ENCODE data around the gene FHIP1B. TPM values are rescaled to one million over a fixed set of nuclear protein-coding genes. Genes with fewer than 3 reads are reported as not detected.

The FHIP1B gene
- total RNA-seq, 4 donors from 2014 or later: 37.1 to 60.8 (median 43.6) TPM

DNA sequence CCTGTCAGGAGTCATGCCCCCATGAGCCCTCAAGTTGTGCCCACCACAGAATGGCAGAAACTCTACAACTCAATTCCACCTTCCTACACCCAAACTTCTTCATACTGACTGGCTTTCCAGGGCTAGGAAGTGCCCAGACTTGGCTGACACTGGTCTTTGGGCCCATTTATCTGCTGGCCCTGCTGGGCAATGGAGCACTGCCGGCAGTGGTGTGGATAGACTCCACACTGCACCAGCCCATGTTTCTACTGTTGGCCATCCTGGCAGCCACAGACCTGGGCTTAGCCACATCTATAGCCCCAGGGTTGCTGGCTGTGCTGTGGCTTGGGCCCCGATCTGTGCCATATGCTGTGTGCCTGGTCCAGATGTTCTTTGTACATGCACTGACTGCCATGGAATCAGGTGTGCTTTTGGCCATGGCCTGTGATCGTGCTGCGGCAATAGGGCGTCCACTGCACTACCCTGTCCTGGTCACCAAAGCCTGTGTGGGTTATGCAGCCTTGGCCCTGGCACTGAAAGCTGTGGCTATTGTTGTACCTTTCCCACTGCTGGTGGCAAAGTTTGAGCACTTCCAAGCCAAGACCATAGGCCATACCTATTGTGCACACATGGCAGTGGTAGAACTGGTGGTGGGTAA is 35.1 kb downstream of the FHIP1B start, which contains the start of gene OR52W1:
Gene OR52W1, plus strand, starts transcription at position 51 of the 637 bp plus-strand sequence. Its CDS starts 0 bp downstream, at position 51.
- no peak for TF ChIP-seq POLR2A (IDR thresholded peaks at IDR 0.05)
- TF ChIP-seq, protein P1, sequence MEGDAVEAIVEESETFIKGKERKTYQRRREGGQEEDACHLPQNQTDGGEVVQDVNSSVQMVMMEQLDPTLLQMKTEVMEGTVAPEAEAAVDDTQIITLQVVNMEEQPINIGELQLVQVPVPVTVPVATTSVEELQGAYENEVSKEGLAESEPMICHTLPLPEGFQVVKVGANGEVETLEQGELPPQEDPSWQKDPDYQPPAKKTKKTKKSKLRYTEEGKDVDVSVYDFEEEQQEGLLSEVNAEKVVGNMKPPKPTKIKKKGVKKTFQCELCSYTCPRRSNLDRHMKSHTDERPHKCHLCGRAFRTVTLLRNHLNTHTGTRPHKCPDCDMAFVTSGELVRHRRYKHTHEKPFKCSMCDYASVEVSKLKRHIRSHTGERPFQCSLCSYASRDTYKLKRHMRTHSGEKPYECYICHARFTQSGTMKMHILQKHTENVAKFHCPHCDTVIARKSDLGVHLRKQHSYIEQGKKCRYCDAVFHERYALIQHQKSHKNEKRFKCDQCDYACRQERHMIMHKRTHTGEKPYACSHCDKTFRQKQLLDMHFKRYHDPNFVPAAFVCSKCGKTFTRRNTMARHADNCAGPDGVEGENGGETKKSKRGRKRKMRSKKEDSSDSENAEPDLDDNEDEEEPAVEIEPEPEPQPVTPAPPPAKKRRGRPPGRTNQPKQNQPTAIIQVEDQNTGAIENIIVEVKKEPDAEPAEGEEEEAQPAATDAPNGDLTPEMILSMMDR (IDR thresholded peaks at IDR 0.05): no peak
- no peaks in the 10 kb centered on the region for H3K36me3 ChIP-seq
- no peaks in the 10 kb centered on the region for H3K9me3 ChIP-seq
- no peak for DNase-seq
- 98 to 100% methylated on average over 3 to 5 of the region's 5 CpGs for whole genome bisulfite sequencing, 2 donors
- H3K4me3 ChIP-seq (replicated peaks in 1 of 3): no peak within 1 kb of the TSS
- no peaks in the 10 kb centered on the region for H3K4me1 ChIP-seq
- H3K27me3 ChIP-seq: no peaks in the 10 kb centered on the region
- H3K27ac ChIP-seq: no peak within 1 kb of the TSS
- intact Hi-C loops (cut with DNase I): no loop called here

DNA sequence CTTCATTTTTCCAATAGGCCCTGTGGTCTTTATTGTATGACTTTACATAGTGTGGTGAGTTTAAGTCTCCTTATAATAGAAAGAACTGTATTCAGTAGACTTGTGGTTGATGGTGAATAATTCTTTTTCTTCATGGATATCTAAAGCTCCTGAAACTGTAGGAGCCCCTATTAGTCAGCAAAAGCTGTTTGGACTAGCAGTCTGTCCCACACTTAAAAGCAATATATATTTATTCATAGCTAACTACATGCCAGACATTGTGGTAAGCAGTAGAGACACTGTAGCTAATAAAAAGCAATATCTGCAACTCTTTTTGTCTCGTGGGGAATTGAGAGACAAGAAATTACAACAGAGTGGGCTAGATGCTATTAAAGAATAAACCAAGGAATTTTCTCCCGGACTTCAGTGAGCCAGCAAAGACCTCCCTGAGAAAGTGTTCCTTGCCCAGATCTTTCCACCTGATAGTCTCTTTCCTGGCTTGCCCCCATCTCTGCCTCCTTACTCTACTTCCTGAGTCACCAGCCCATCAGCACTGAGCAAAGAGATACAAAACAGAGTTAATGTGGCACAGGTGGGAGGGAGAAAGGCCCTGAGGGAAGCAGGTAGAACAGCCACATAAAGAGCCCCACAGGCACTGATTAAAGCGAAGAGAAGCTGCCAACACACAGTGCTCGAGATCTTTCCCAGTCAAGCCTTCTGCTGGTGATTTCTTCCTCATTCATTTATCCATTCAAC is 36.8 kb downstream of the FHIP1B start:
- Histone ChIP-seq H3K4me3 (replicated peaks in 1 of 3) (no peak overlapping the region), H3K9me3 (no peaks in the 10 kb centered on the region), H3K36me3 (no peaks in the 10 kb centered on the region), H3K4me1 (no peaks in the 10 kb centered on the region), H3K27me3 (no peaks in the 10 kb centered on the region), H3K27ac (no peak overlapping the region)
- TF ChIP-seq POLR2A (IDR thresholded peaks at IDR 0.05): no peak
- TF ChIP-seq, protein P1 (IDR thresholded peaks at IDR 0.05): no peak
- DNase-seq: no peak
- intact Hi-C loops (cut with DNase I): no loop called here
- 80 to 82% methylated on average over 4 of the region's 4 CpGs for WGBS, 2 donors

DNA sequence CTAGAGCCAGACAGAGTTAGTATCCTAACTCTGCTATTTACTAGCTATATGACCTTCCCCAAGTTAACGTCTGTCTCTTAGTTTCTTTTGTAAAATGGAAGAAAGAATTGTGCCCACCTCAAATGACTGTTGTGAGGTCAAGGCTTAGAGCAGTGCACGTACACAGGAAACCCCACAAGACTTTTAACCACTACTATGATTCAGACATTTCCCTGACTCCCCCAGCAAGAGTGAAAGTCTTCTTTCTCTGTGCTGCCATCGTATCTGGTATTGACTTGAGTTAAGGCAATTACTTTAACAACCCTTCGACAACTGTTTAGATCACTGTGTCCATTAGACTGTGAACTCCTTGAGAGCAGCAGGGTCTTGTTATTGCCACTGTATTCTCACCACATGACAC is 38.0 kb downstream of the FHIP1B start:
- 48 to 55% methylated on average over 4 of the region's 4 CpGs for WGBS, 2 donors

DNA sequence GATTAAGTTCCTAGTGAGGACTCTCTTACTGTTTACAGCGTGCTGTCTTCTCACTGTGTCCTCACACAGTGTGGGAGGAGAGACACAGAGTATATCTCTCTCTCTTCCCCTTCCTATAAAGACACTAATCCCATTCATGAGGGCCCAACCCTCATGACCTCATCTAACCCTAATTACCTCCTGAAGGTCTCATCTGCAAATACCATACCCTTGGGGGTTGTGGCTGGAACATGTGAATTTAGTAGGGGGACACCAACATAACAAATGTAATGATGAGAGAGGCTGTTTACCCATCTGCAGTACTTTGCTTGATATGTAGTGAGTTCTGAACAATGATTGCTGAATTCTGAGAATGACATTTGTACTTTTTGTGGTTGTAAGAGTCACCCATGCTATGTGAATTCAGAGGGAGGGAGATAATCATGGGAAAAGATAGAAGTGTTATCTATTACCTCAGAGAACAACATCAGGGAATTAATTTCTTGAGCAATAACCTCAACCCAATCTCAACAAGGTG is 40.3 kb downstream of the FHIP1B start:
- Histone ChIP-seq H3K27me3 (no peaks in the 10 kb centered on the region), H3K27ac (no peak overlapping the region), H3K9me3 (no peaks in the 10 kb centered on the region), H3K4me1 (no peaks in the 10 kb centered on the region), H3K36me3 (no peaks in the 10 kb centered on the region), H3K4me3 (replicated peaks in 1 of 3) (no peak overlapping the region)
- intact Hi-C loops (cut with DNase I): no loop called here
- TF ChIP-seq, protein P1 (IDR thresholded peaks at IDR 0.05): no peak
- no peak for TF ChIP-seq POLR2A (IDR thresholded peaks at IDR 0.05)
- WGBS, 2 donors: 62 to 75% methylated on average over 1 of the region's 1 CpG
- no peak for DNase-seq

More for the DNA sequence above, 38.0 kb downstream of the FHIP1B start:
- H3K27me3 ChIP-seq: no peaks in the 10 kb centered on the region
- no peak for DNase-seq
- TF ChIP-seq POLR2A (IDR thresholded peaks at IDR 0.05): no peak
- TF ChIP-seq, protein P1 (IDR thresholded peaks at IDR 0.05): no peak
- no peaks in the 10 kb centered on the region for H3K9me3 ChIP-seq
- no peaks in the 10 kb centered on the region for H3K36me3 ChIP-seq
- H3K4me1 ChIP-seq: no peaks in the 10 kb centered on the region
- intact Hi-C loops (cut with DNase I): no loop called here
- no peak overlapping the region for H3K4me3 ChIP-seq (replicated peaks in 1 of 3)
- H3K27ac ChIP-seq: no peak overlapping the region

DNA sequence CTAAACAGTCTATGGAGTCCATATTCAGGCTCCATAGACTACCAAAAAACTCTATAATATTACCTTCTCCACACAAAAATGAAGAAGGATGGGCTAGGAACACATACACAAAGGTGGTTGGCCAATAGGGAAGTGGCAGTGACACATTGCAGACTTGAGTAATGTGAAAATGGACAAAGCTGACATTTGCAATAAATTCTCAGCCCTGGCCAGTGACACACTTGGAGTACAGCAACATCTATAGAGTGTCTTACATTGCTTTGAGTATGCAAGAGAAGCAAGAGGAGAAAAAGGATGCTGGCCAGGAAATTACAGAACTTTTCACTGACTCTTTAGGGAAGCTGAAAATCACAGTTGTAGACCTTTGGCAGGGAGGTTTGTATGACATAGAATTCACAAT is 42.7 kb downstream of the FHIP1B start:
- Histone ChIP-seq H3K4me3 (replicated peaks in 1 of 3) (no peak overlapping the region), H3K9me3 (no peaks in the 10 kb centered on the region), H3K27me3 (no peaks in the 10 kb centered on the region), H3K4me1 (no peaks in the 10 kb centered on the region), H3K36me3 (no peaks in the 10 kb centered on the region), H3K27ac (no peak overlapping the region)
- no peak for DNase-seq
- intact Hi-C loops (cut with DNase I): no loop called here
- no peak for TF ChIP-seq POLR2A (IDR thresholded peaks at IDR 0.05)
- TF ChIP-seq, protein P1 (IDR thresholded peaks at IDR 0.05): no peak

Measured in thyroid gland (tissue), 4 donors.